KMS-11 (cell line): ENCODE measurements around the gene BPIFB1.

ENCODE experiments used
- H2AFZ ChIP-seq: fragments of 200-600 bp; sonication (generic); 2 replicates; pipeline ENCODE4 v1.6.1; 2016; ENCODE audit warnings: antibody characterized with exemption, mixed run types, low read depth
- H3K27ac ChIP-seq: fragments of 200-600 bp; sonication (generic); 2 replicates; pipeline ENCODE4 v1.6.1; 2016; ENCODE audit warnings: mild to moderate bottlenecking, mixed run types
- H3K27me3 ChIP-seq: fragments of 200-600 bp; sonication (generic); 2 replicates; pipeline ENCODE4 v1.6.1; 2017; ENCODE audit warnings: mild to moderate bottlenecking, low read depth, mixed run types, moderate library complexity; ENCODE audit not compliant: insufficient read depth
- H3K36me3 ChIP-seq: fragments of 200-600 bp; sonication (generic); 2 replicates; pipeline ENCODE4 v1.6.1; 2017; ENCODE audit warnings: mild to moderate bottlenecking, mixed run types; ENCODE audit not compliant: insufficient read depth
- H3K4me1 ChIP-seq: fragments of 200-600 bp; sonication (generic); 2 replicates; pipeline ENCODE4 v1.6.1; 2016; ENCODE audit warnings: mild to moderate bottlenecking, low read depth, mixed run types; ENCODE audit not compliant: poor library complexity, severe bottlenecking
- H3K4me2 ChIP-seq: fragments of 200-600 bp; sonication (generic); 2 replicates; pipeline ENCODE4 v1.7.0; 2016; ENCODE audit warnings: mild to moderate bottlenecking, mixed run types
- H3K4me3 ChIP-seq: fragments of 200-600 bp; sonication (generic); IDR thresholded peaks from 2 replicates; pipeline ENCODE4 v1.6.1; 2017; ENCODE audit warnings: low read depth, low read length, mixed read lengths; ENCODE audit not compliant: insufficient read depth
- H3K79me2 ChIP-seq: fragments of 200-600 bp; sonication (generic); 2 replicates; pipeline ENCODE4 v1.6.1; 2016; ENCODE audit warnings: low read depth, mixed run types; ENCODE audit not compliant: insufficient read depth
- H3K9ac ChIP-seq: fragments of 200-600 bp; sonication (generic); 2 replicates; pipeline ENCODE4 v1.6.1; 2016; ENCODE audit warnings: mild to moderate bottlenecking, mixed run types
- H4K20me1 ChIP-seq: fragments of 200-600 bp; sonication (generic); 2 replicates; pipeline ENCODE4 v1.6.1; 2016; ENCODE audit warnings: mild to moderate bottlenecking, mixed run types; ENCODE audit not compliant: insufficient read depth
- CTCF ChIP-seq: fragments of 200-600 bp; sonication (generic); conservative IDR thresholded peaks from 2 replicates; pipeline ENCODE4 v1.6.1; 2017; ENCODE audit warnings: low read depth, mild to moderate bottlenecking, antibody characterized with exemption, low read length, moderate library complexity, mixed read lengths

The BPIFB1 gene

GRCh38 chr20:33308668-33309067 lies 25.7 kb downstream of the BPIFB1 start:
- TF ChIP-seq CTCF: no peak
- no peak overlapping the region for H2AFZ ChIP-seq
- no peak overlapping the region for H3K27ac ChIP-seq
- H3K79me2 ChIP-seq: no peaks in the 10 kb centered on the region
- H3K4me3 ChIP-seq: no peak overlapping the region
- no peak overlapping the region for H3K4me2 ChIP-seq
- no peaks in the 10 kb centered on the region for H3K4me1 ChIP-seq
- H4K20me1 ChIP-seq: no peaks in the 10 kb centered on the region
- H3K36me3 ChIP-seq: no peaks in the 10 kb centered on the region
- H3K9ac ChIP-seq: no peak overlapping the region
- no peaks in the 10 kb centered on the region for H3K27me3 ChIP-seq

- Histone ChIP-seq H4K20me1 (no peaks in the 10 kb centered on the region), H3K36me3 (no peaks in the 10 kb centered on the region), H3K4me3 (no peak overlapping the region), H3K9ac (no peak overlapping the region), H2AFZ (no peak overlapping the region), H3K4me2 (no peak overlapping the region), H3K79me2 (no peaks in the 10 kb centered on the region), H3K4me1 (no peaks in the 10 kb centered on the region), H3K27ac (no peak overlapping the region), H3K27me3 (no peaks in the 10 kb centered on the region)
- no peak for TF ChIP-seq CTCF
These were observed 26.6 kb downstream of the BPIFB1 start for GRCh38 chr20:33309631-33310030.

- Histone ChIP-seq H3K4me1 (no peaks in the 10 kb centered on the region), H3K79me2 (no peaks in the 10 kb centered on the region), H2AFZ (no peak overlapping the region), H3K36me3 (no peaks in the 10 kb centered on the region), H4K20me1 (no peaks in the 10 kb centered on the region), H3K27ac (no peak overlapping the region), H3K4me2 (no peak overlapping the region), H3K27me3 (no peaks in the 10 kb centered on the region), H3K9ac (no peak overlapping the region), H3K4me3 (no peak overlapping the region)
- no peak for TF ChIP-seq CTCF
These were observed 27.4 kb downstream of the BPIFB1 start for GRCh38 chr20:33310327-33310899.

GRCh38 chr20:33311011-33311410 lies 28.0 kb downstream of the BPIFB1 start:
- Histone ChIP-seq H4K20me1 (no peaks in the 10 kb centered on the region), H3K4me3 (no peak overlapping the region), H3K27me3 (no peaks in the 10 kb centered on the region), H3K4me1 (no peaks in the 10 kb centered on the region), H3K79me2 (no peaks in the 10 kb centered on the region), H3K9ac (no peak overlapping the region), H2AFZ (no peak overlapping the region), H3K4me2 (no peak overlapping the region), H3K36me3 (no peaks in the 10 kb centered on the region), H3K27ac (no peak overlapping the region)
- no peak for TF ChIP-seq CTCF
